Muscle of arm (tissue), 12 donors: Measurements from ENCODE around the gene RNF123. TPM values are rescaled to one million over a fixed set of nuclear protein-coding genes. Genes with fewer than 3 reads are reported as not detected.
"Not testable (repeated sequence)": the region's sequence is repeated elsewhere in the genome, so short reads cannot be mapped to it uniquely, and the experiment has no call there.

ENCODE experiments used
- DNase-seq: peaks from one replicate; pipeline ENCODE4 v3.0.0-alpha.2; 2013
- polyA plus RNA-seq, 12 donors: library from polyadenylated mRNA; unstranded; fragments of 120-200 nt; gene quantifications; one replicate each; pipeline ENCODE4 v1.2.1, GENCODE V29; 2013; ENCODE audit not compliant: insufficient read length in 12 of 12

Gene RNF123
- polyA plus RNA-seq, 12 donors: 30.9 to 103 (median 40.4) TPM; not detected in 1

GRCh38 chr3:49740427-49740826, 51.1 kb downstream of the RNF123 start:
- no peak for DNase-seq

GRCh38 chr3:49745986-49746385, 56.6 kb downstream of the RNF123 start:
- DNase-seq: no peak

GRCh38 chr3:49747792-49748480, 58.6 kb downstream of the RNF123 start:
- DNase-seq: no peak

GRCh38 chr3:49748874-49749273, 59.5 kb downstream of the RNF123 start:
- DNase-seq: not testable (repeated sequence)

- DNase-seq: no peak
These were observed 60.7 kb downstream of the RNF123 start for GRCh38 chr3:49750056-49750455.

GRCh38 chr3:49751501-49751900, 62.1 kb downstream of the RNF123 start:
- DNase-seq: no peak

- DNase-seq: no peak
These were observed 65.2 kb downstream of the RNF123 start for GRCh38 chr3:49754536-49754935.

- no peak for DNase-seq
These were observed 66.7 kb downstream of the RNF123 start for GRCh38 chr3:49756036-49756435.

- no peak for DNase-seq
These were observed 67.8 kb downstream of the RNF123 start for GRCh38 chr3:49757197-49757596.

GRCh38 chr3:49759226-49759625, 69.9 kb downstream of the RNF123 start:
- DNase-seq: no peak

GRCh38 chr3:49761661-49762060, 72.3 kb downstream of the RNF123 start:
- no peak for DNase-seq

GRCh38 chr3:49763981-49764380, 74.6 kb downstream of the RNF123 start:
- no peak for DNase-seq

GRCh38 chr3:49769286-49769915, 80.0 kb downstream of the RNF123 start:
- DNase-seq: no peak

- no peak for DNase-seq
These were observed 80.6 kb downstream of the RNF123 start for GRCh38 chr3:49769926-49770325.

Other genes with a start within 250 kb of the RNF123 start
- gene DAG1, start 219.3 kb upstream of the RNF123 start, polyA plus RNA-seq: 100 to 1,000 TPM in 11 of 12 donors, not detected in 1; 108 to 281 (median 232) TPM
- gene BSN, start 135.1 kb upstream of the RNF123 start, polyA plus RNA-seq: 1 to 10 TPM in 6 of 12 donors, under 1 TPM in 5, not detected in 1; 0.43 to 1.5 (median 1.2) TPM
- 10 to 100 TPM in 11 of 12 donors, not detected in 1; 46.6 to 86.0 (median 62.3) TPM for gene APEH, start 15.2 kb upstream of the RNF123 start, polyA plus RNA-seq
- 10 to 100 TPM in 6 of 12 donors, 1 to 10 TPM in 5, not detected in 1; 3.8 to 63.5 (median 10.4) TPM for gene MST1, start 83 bp upstream of the RNF123 start, polyA plus RNA-seq
- gene AMIGO3, start 30.1 kb downstream of the RNF123 start, polyA plus RNA-seq: 1 to 10 TPM in 11 of 12 donors, not detected in 1; 1.2 to 6.1 (median 2.3) TPM
- gene GMPPB, start 34.4 kb downstream of the RNF123 start, polyA plus RNA-seq: 10 to 100 TPM in 7 of 12 donors, 1 to 10 TPM in 4, not detected in 1; 7.9 to 11.8 (median 10.4) TPM
- 10 to 100 TPM in 11 of 12 donors, not detected in 1; 17.8 to 37.0 (median 25.4) TPM for gene IP6K1, start 97.0 kb downstream of the RNF123 start, polyA plus RNA-seq
- under 1 TPM in 3 of 12 donors, not detected in 9; 0.10 to 0.32 (median 0.16) TPM for gene CDHR4, start 110.3 kb downstream of the RNF123 start, polyA plus RNA-seq
- 10 to 100 TPM in 5 of 12 donors, 1 to 10 TPM in 6, not detected in 1; 4.5 to 19.0 (median 8.8) TPM for gene INKA1, start 113.7 kb downstream of the RNF123 start, polyA plus RNA-seq
- 10 to 100 TPM in 11 of 12 donors, not detected in 1; 15.0 to 33.7 (median 19.2) TPM for gene UBA7, start 124.4 kb downstream of the RNF123 start, polyA plus RNA-seq
- gene TRAIP, start 167.0 kb downstream of the RNF123 start, polyA plus RNA-seq: 1 to 10 TPM in 10 of 12 donors, not detected in 2; 3.2 to 9.0 (median 5.0) TPM
- gene CAMKV, start 180.3 kb downstream of the RNF123 start, polyA plus RNA-seq: under 1 TPM in 10 of 12 donors, not detected in 2; 0.13 to 0.77 (median 0.37) TPM
- 10 to 100 TPM in 1 of 12 donors, 1 to 10 TPM in 9, under 1 TPM in 1, not detected in 1; 0.98 to 12.4 (median 2.3) TPM for gene MST1R, start 214.3 kb downstream of the RNF123 start, polyA plus RNA-seq
- gene MON1A, start 240.3 kb downstream of the RNF123 start, polyA plus RNA-seq: 10 to 100 TPM in 1 of 12 donors, 1 to 10 TPM in 9, not detected in 2; 4.7 to 10.3 (median 5.7) TPM